HG03575 (cell line): ENCODE measurements around the gene RCAN2.

Source experiments
- ATAC-seq: cut with Tn5 transposase; IDR thresholded peaks from one replicate; pipeline ENCODE4 v1.9.1; 2021; ENCODE audit not compliant: unreplicated experiment, insufficient number of reproducible peaks, low FRiP score; ENCODE audit errors: extremely low read depth

Gene RCAN2

DNA sequence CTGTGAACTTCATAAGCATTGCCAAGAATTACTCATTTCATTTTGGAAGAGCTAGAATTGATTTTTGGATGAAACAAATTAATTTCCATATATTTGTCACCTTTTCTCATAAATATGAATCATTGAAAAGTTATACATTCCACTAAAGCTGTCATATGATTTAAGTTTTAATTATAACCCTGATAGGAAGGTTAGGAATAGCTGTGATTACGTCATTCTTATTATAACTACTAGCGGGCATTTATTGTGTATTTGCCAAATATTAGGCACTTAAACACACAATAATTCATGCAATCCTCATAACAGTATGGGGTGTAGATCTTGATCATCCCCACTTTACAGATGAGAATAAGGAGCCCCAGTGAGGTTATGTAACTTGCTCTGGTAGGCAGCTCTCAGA lies 243.1 kb downstream of the RCAN2 start:
- no peak for ATAC-seq

GRCh38 chr6:46246727-46247126 lies 244.5 kb downstream of the RCAN2 start:
- ATAC-seq: no peak

DNA sequence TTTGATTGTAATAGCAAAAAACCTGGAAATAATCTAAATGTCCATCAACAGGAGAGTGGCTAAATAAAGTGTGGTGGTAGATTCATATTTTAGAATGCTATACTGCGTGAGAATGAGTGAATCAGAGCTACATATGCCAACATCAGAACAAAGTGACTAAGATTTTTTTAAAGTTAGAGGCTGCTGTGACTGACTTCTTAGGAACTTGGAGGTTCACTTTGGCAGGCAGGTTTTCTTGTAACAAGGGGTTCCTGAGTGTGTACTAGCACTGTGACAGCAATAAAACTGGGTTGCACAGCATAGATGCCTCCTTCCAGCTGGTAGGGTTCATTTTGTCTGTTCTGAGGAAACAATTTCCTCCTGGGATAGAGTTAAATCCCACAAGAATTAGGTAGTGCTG lies 245.2 kb downstream of the RCAN2 start:
- no peak for ATAC-seq

- no peak for ATAC-seq
These were observed 246.6 kb downstream of the RCAN2 start for GRCh38 chr6:46244670-46245069.

- no peak for ATAC-seq
These were observed 247.5 kb downstream of the RCAN2 start for GRCh38 chr6:46243754-46244153.

DNA sequence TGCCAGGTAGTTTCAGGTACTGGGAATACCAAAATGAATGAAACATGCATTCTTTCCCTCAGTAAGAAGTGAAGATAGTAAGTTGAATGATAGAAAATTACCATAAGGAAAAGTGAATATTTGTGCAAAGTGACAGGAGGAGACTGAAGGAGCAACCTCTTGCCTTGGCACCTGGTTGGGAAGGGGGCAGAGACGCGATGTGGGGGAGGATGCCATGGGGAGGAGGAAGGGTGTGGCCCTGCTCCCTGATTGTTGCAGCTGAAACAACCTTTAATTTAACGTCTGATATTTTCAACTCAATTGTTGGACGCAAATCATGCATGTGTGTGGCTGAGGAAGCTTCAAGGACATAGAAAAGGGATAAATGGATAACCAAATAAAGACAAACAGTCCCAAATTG lies 248.3 kb downstream of the RCAN2 start:
- ATAC-seq: no peak

GRCh38 chr6:46240866-46241565 lies 250.2 kb downstream of the RCAN2 start:
- no peak for ATAC-seq

DNA sequence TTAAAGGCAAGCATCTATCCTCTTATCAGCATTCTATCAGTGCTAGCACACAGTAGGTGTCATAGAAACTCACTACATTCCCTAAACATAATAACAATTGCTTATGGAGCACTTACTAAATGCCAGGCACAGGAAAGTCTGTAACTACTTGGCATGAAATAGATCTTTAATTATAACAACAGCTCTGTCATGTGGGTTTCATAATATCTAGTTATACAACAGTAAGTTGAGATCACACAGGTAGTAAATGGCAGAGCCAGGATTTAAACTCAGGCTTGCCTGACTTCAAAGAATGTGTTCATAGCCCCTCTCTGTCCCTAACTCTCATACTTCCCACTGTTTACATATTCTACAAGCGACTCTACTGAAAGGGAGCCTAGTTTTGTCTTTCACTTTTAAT lies 254.5 kb downstream of the RCAN2 start:
- no peak for ATAC-seq

DNA sequence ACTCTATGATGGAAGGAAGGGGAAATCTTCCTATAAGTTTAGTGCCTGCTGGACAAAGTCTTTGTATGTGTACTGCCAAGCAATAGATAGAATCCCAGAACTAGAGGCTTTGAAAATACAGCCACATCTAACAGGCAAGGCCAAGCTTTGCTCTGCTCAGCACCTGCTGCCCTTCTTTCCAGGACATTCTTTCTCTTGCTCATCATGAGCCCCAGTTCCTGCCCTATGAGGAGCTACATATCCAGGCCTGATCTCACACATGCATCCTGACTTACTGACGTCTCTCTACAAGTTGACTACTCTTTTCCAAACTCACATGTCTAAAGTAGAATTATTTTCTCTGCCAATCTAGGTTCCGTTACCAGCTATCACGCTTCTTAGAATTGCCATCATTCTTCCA lies 256.0 kb downstream of the RCAN2 start:
- no peak for ATAC-seq

- ATAC-seq: no peak
These were observed 256.5 kb downstream of the RCAN2 start for GRCh38 chr6:46234700-46235099.

DNA sequence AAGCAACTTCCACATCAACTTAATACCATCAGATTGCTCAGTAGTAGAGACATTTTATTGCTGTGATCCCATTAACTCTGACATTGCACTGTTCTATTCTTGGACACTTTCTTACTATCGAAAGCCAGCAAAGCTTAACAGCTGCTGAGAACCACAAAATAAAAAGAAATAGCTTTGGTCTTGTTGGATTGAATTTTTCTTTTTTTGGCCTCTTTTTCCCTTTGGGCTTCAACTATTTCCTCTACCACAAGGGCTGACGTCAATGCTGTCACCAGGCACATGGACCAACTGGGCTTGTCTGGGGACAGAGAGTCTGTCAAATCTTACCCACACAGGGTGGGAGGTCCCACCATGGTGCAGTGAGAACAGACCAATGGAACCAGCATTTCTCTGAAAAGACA lies 257.1 kb downstream of the RCAN2 start:
- ATAC-seq: no peak

DNA sequence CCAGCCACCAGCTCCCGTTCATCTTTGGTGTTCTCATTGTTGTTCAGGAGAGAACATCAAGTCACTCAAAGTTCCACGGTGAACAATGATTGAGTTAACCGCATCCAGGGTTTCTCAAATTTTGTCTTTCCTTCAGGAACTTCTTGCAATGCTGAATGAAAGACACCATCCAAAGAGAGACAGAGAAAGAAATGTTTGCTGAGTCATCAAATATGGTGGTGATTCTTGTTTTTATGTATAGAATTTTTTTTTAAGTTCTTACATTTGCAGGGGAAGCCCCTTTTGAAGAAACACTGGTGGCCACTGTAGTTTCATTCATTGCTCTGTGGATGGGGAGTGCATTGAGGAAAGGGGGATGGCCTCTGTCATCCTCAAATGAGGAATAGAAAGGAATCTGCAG lies 258.1 kb downstream of the RCAN2 start:
- ATAC-seq: no peak

DNA sequence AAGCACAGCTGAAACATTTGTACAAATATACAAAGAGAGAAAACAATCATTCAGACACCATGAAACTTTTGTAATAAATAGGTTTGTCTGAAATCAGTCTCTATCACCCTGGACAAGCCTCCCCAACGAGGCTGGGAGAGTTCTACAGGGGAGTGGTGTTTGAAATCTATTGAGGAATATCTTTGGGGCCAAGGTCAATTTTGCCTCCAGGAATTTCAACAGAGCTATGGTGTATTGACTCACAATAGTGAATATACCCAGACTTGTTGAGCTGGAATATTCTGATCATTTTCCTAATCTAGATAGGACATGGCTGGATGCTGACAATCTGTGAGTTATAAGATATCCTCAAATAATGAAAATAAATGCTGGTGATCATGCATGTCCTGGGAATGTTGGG lies 269.0 kb downstream of the RCAN2 start:
- ATAC-seq: no peak

GRCh38 chr6:46221222-46221793 lies 269.9 kb downstream of the RCAN2 start:
- ATAC-seq: peak; percentile 43

DNA sequence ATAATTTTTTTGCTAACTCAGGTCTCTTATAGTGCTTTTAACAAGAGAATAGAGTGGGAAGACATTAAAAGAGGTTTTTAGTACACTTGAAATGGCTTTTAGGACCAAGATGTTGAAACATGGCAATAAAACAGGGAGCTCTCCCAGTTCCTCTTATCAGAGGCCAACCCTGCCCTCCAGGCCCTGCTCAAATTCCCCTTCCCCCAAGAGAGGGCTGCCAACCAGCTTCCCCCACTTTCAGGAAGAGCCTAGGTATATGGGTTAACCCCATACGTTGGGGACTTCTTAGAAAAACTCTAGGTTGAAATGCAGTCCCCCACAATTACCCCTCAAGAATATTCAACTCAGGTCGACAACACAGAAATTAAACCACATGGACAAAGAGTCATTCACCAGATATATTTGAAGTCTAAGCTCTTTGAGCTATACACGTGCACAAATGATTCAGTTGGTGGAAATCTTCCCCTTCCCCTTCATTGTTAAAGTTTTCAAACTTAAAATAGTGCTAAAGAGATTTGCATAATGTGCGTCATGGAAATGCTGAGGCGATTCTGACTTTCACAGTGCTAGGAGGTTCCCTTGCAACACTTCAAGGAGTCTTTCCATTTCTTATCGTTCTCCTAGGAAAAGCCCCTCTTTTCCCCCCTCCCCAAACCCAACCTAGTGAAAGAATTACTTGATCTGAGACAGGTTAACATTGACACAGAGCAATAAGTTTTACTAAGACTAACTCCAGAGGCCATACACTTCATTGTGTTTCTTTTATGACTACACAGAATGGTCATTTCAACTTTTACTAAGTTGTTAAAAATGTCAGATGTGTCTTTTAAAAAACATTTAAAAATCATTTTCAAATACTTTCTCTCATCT lies 270.7 kb downstream of the RCAN2 start:
- peak; percentile 42 for ATAC-seq

DNA sequence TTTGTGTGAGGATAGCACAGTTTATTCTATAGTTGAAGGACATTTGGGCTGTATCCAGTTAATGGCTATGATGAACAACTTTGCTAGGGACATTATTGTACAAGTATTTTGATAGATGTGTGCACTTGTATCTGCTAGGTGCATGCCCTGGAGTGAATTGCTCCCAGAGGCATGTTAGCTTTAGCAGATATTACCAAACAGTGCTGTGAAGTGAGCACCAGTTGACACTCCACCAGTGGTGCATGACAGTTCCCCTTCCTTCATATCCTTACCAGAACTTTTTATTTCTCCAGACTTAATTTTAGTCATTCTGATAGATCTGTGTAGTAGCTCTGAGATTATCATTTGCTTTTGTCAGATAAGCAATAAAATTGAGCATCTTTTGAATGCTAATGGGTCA lies 271.6 kb downstream of the RCAN2 start:
- no peak for ATAC-seq

- no peak for ATAC-seq
These were observed 272.8 kb downstream of the RCAN2 start for GRCh38 chr6:46218457-46218856.

DNA sequence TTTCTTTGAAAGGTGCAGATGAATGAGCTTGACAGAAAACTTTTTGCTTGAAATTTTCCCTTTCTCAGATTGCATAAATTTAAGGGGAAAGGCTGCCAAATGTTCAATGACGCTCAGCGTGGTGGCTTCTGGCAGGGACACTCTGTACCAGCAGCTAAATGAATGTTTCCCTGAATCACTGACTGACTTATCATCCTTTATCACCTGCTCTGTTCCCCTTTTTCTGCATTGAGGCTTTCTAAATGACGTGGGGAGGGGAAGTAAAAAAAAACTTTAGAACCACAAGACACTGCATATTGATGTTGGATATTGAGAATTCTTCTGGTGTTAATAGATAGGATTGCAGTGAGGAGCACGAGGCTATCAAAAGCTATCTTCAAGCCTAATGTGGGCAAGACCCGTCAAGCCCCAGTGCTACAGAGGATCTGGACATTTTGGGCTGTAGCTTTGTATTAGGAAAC lies 273.5 kb downstream of the RCAN2 start:
- ATAC-seq: no peak

- no peak for ATAC-seq
These were observed 274.4 kb downstream of the RCAN2 start for GRCh38 chr6:46216879-46217278.

GRCh38 chr6:46215777-46216176 lies 275.5 kb downstream of the RCAN2 start:
- ATAC-seq: no peak
